SK-N-SH (cell line): ENCODE results near the gene SMIM41. TPM values are rescaled to one million over a fixed set of nuclear protein-coding genes. Genes with fewer than 3 reads are reported as not detected.
A peak's percentile ranks its signal among the peaks of the same experiment; 100 is the strongest.

ENCODE experiments used
- CTCF ChIA-PET: fragments of 300-600, 350-600 bp; formaldehyde crosslinking; extraction: SDS; loops from one replicate; lab custom pipeline; 2021; lab: Yijun Ruan, JAX
- POLR2A ChIA-PET: fragments of 350-600 bp; sonication (Branson Sonifier 250); formaldehyde crosslinking; extraction: SDS; loops from one replicate; lab custom pipeline; 2020; ENCODE audit warnings: antibody characterized with exemption, inconsistent platforms; lab: Yijun Ruan, JAX
- DNase-seq: peaks from one replicate; pipeline ENCODE4 v3.0.0; 2012
- H2AFZ ChIP-seq: fragments of 200-600 bp; sonication (generic); 2 replicates; pipeline ENCODE4 v1.8.1; 2016; ENCODE audit warnings: antibody characterized with exemption, mild to moderate bottlenecking, low read depth
- H3F3A ChIP-seq: fragments of 200-600 bp; sonication (generic); replicated peaks from 2 replicates; pipeline ENCODE3; 2016; ENCODE audit warnings: antibody characterized with exemption, mild to moderate bottlenecking; ENCODE audit not compliant: insufficient read depth
- H3K27ac ChIP-seq, 2 experiments: fragments of 200-500 bp in 1 of 2; fragments of 200-600 bp in 1 of 2; sonication (Bioruptor generic) in 1 of 2; sonication (generic), shearing (Covaris generic) in 1 of 2; 2 replicates each; pipeline versions ENCODE4 v1.5.1 to v1.6.1; 2014 to 2016; ENCODE audit warnings: low read depth in 2 of 2, inconsistent platforms in 1 of 2, low read length in 1 of 2, mild to moderate bottlenecking in 1 of 2, mixed read lengths in 1 of 2
- H3K27me3 ChIP-seq: fragments of 200-600 bp; sonication (generic), shearing (Covaris generic); 2 replicates; pipeline ENCODE4 v1.6.1; 2016; ENCODE audit warnings: mixed run types; ENCODE audit not compliant: insufficient read depth
- H3K36me3 ChIP-seq, 2 experiments: fragments of 200-500 bp in 1 of 2; fragments of 200-600 bp in 1 of 2; sonication (Bioruptor generic) in 1 of 2; sonication (generic) in 1 of 2; replicated peaks in 1 of 2; 2 replicates each; pipeline versions ENCODE3 to v1.5.1; 2014 to 2016; ENCODE audit warnings: low read length in 1 of 2, mild to moderate bottlenecking in 1 of 2; ENCODE audit not compliant: insufficient read depth in 2 of 2, control insufficient read depth in 1 of 2
- H3K4me1 ChIP-seq, 2 experiments: fragments of 200-500 bp in 1 of 2; fragments of 200-600 bp in 1 of 2; sonication (Bioruptor generic) in 1 of 2; sonication (generic), shearing (Covaris generic) in 1 of 2; 2 replicates each; pipeline versions ENCODE4 v1.5.1 to v1.6.1; 2014 to 2016; ENCODE audit warnings: low read depth in 1 of 2, low read length in 1 of 2, mixed run types in 1 of 2; ENCODE audit not compliant: insufficient read depth in 2 of 2, control insufficient read depth in 1 of 2
- H3K4me2 ChIP-seq: fragments of 200-600 bp; sonication (generic), shearing (Covaris generic); 2 replicates; pipeline ENCODE4 v1.6.1; 2017; ENCODE audit warnings: mixed run types
- H3K4me3 ChIP-seq, 2 experiments: fragments of 200-500 bp in 1 of 2; fragments of 200-600 bp in 1 of 2; sonication (Bioruptor generic) in 1 of 2; sonication (generic), shearing (Covaris generic) in 1 of 2; 2 replicates each; pipeline versions ENCODE4 v1.5.1 to v1.8.1; 2014 to 2016; ENCODE audit warnings: low read depth in 2 of 2, inconsistent platforms in 1 of 2, low read length in 1 of 2, mild to moderate bottlenecking in 1 of 2, mixed read lengths in 1 of 2, moderate library complexity in 1 of 2
- H3K79me2 ChIP-seq: fragments of 200-600 bp; sonication (generic); 2 replicates; pipeline ENCODE4 v1.8.1; 2017; ENCODE audit warnings: mild to moderate bottlenecking; ENCODE audit not compliant: insufficient read depth
- H3K9ac ChIP-seq: fragments of 200-600 bp; sonication (generic); 2 replicates; pipeline ENCODE4 v1.6.1; 2017; ENCODE audit warnings: mixed run types
- H3K9me2 ChIP-seq: fragments of 200-600 bp; sonication (generic); 2 replicates; pipeline ENCODE4 v1.6.1; 2017; ENCODE audit warnings: mixed run types
- H3K9me3 ChIP-seq: fragments of 200-600 bp; sonication (generic); 2 replicates; pipeline ENCODE4 v1.6.1; 2017; ENCODE audit warnings: mixed run types, mild to moderate bottlenecking, moderate library complexity
- H4K20me1 ChIP-seq: fragments of 200-600 bp; sonication (generic); 2 replicates; pipeline ENCODE4 v1.6.1; 2017; ENCODE audit warnings: mild to moderate bottlenecking, mixed run types; ENCODE audit not compliant: insufficient read depth
- CHD2 ChIP-seq: fragments of 150-350 bp; IDR thresholded peaks from 2 replicates; pipeline ENCODE4 v1.6.1; 2018; ENCODE audit warnings: low read length; ENCODE audit not compliant: partially characterized antibody
- CTCF ChIP-seq: fragments of 200-600 bp; sonication (generic); IDR thresholded peaks from 2 replicates; pipeline ENCODE4 v1.6.1; 2017; ENCODE audit warnings: antibody characterized with exemption, mild to moderate bottlenecking, moderate library complexity
- ELF1 ChIP-seq: IDR thresholded peaks from 2 replicates; pipeline ENCODE4 v1.4.0; 2012
- FOXJ3 ChIP-seq: sonication (generic); formaldehyde crosslinking; IDR thresholded peaks from 2 replicates; pipeline ENCODE4 v1.5.1; 2020; ENCODE audit warnings: mild to moderate bottlenecking, missing genetic modification reagents
- GABPA ChIP-seq: IDR thresholded peaks from 2 replicates; pipeline ENCODE4 v1.4.0; 2012; ENCODE audit warnings: low read depth, mild to moderate bottlenecking
- GATA2 ChIP-seq: sonication (generic); formaldehyde crosslinking; IDR thresholded peaks from 2 replicates; pipeline ENCODE4 v1.5.0; 2020; ENCODE audit warnings: mild to moderate bottlenecking, missing genetic modification reagents
- JUND ChIP-seq: IDR thresholded peaks from 2 replicates; pipeline ENCODE4 v1.4.0; 2012
- MAX ChIP-seq: IDR thresholded peaks from 2 replicates; pipeline ENCODE4 v1.4.0; 2012; ENCODE audit warnings: low read depth
- RAD21 ChIP-seq: IDR thresholded peaks from 2 replicates; pipeline ENCODE4 v1.6.1; 2012; ENCODE audit warnings: mild to moderate bottlenecking, low read length
- RCOR1 ChIP-seq: fragments of 150-350 bp; IDR thresholded peaks from 2 replicates; pipeline ENCODE4 v1.6.1; 2017; ENCODE audit warnings: antibody characterized with exemption, low read length
- RFX5 ChIP-seq: IDR thresholded peaks from 2 replicates; pipeline ENCODE4 v1.6.1; 2012; ENCODE audit warnings: mild to moderate bottlenecking, improper control_type of control experiment, low read length
- RXRA ChIP-seq: IDR thresholded peaks from 2 replicates; pipeline ENCODE4 v1.4.0; 2012; ENCODE audit warnings: low read depth, mild to moderate bottlenecking, borderline replicate concordance
- SIN3A ChIP-seq: IDR thresholded peaks from 2 replicates; pipeline ENCODE4 v1.6.1; 2012; ENCODE audit warnings: low read depth, mild to moderate bottlenecking, low read length, moderate library complexity, borderline replicate concordance
- TCF12 ChIP-seq: IDR thresholded peaks from 2 replicates; pipeline ENCODE4 v1.4.0; 2012
- TEAD4 ChIP-seq: IDR thresholded peaks from 2 replicates; pipeline ENCODE4 v1.4.0; 2012; ENCODE audit warnings: mild to moderate bottlenecking, borderline replicate concordance; ENCODE audit not compliant: insufficient read depth
- WGBS: methylation state at CpG from one replicate; pipeline ENCODE4 v1.1.6; 2017; ENCODE audit warnings: low lambda C conversion rate; 5-methylcytosine and 5-hydroxymethylcytosine counted together
- polyA plus RNA-seq, 3 experiments: library from polyadenylated mRNA; depleted of rRNA; stranded (reverse); fragments of >200 nt; gene quantifications; 2 replicates each; pipeline ENCODE4 v1.2.3, GENCODE V29; 2012
- TF ChIP-seq, protein P1 (sequence below): fragments of 150-350 bp; IDR thresholded peaks from 2 replicates; pipeline ENCODE4 v1.6.1; 2017; ENCODE audit warnings: antibody characterized with exemption, low read length, low read depth, borderline replicate concordance

SMIM41 gene
- polyA plus RNA-seq, 1 of the 3 experiments (the other 2 are of a cell fraction) = not detected

DNA sequence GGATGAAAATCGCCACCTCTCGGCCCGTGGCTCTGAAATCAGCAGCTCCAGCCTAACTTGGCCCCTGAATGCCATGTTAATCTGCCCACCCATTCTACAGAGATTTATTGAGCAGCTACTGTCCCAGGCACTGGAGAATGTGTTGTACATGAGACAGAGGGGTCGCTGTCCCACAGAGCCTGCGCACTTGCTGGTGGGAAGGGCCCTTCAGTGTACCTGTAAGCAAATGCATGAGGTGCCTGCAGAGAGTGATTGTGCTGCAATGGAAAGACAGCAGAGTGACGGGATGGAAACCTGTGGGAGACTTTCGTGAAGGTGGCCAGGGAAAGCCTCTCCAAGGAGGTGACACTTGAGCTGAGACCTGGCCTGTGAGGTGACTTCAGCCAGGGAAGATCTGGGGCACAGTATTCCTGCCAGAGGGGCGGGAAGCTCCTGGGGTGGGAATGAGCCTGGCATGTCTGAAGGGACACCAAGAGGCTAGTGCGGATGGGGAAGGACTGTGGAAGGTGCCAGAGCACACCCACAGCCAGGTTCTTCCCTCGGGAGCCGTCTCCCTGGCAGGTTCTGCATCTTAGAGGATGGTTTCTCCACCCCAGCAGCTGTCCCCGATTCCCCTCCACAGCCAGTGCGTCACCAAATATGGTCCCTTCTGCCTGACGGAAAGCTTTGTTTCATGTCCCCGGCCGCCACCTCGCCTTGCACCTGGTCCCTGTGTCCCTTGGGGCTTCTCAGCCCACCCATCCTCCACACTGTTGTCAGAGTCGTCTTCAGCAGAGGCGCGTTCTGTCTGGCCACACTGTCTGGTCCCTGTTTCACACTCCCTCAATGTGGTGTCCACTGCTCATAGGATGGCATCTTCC lies 8.7 kb downstream of the SMIM41 start:
- WGBS = 67% methylated on average over 14 of the region's 20 CpGs
- TF ChIP-seq CHD2 (no peak), TEAD4 (no peak), RAD21 (no peak), GABPA (no peak), JUND (no peak), MAX (no peak), RCOR1 (no peak), CTCF (no peak), TCF12 (no peak), GATA2 (no peak), RFX5 (no peak), FOXJ3 (CRISPR knock-in tag) (no peak), SIN3A (no peak)
- H3K4me2 ChIP-seq = no peak overlapping the region
- no peak overlapping the region for H3K27ac ChIP-seq
- no peaks in the 10 kb centered on the region for H3K36me3 ChIP-seq
- peaks cover 0 to 2% of the 10 kb centered on the region in 2 experiments; a peak in 1 of 4 replicates for H3K4me1 ChIP-seq
- no peak overlapping the region for H3K4me3 ChIP-seq
- H3K9me3 ChIP-seq = no peaks in the 10 kb centered on the region
- no peak overlapping the region for H2AFZ ChIP-seq
- H3K79me2 ChIP-seq = no peaks in the 10 kb centered on the region
- H3F3A ChIP-seq = no peaks in the 10 kb centered on the region
- no peak overlapping the region for H3K9ac ChIP-seq
- H3K27me3 ChIP-seq = peaks cover 30% of the 10 kb centered on the region
- DNase-seq = peak; percentile 14
- no peaks in the 10 kb centered on the region for H4K20me1 ChIP-seq
- no peaks in the 10 kb centered on the region for H3K9me2 ChIP-seq
- POLR2A ChIA-PET = no interaction called here
- CTCF ChIA-PET = interaction anchor here (1.2 to 24.8 kb wide), 5 partner anchors 18 to 95 kb away, joined by 3 to 949 read pairs (median 4); partner anchors contain the start of gene ATG101

DNA sequence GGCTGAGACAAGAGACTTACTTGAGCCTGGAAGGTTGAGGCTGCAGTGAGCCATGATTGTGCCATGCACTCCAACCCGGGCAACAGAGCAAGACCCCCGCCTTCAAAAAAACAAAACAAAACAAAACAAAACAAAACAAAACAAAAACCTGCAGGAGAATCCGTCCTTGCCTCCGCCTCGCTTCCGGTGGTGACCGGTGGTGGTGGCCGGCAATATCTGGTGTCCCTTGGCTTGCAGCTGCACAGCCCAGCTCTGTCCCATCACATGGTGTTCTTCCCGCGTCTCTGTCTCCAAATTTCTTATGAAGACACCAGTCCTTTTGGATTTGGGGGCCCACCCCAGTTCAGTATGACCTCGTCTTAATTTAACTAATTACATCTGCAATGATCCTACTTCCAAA lies 10.0 kb downstream of the SMIM41 start:
- Histone ChIP-seq H3K79me2 (no peaks in the 10 kb centered on the region), H3K4me3 (no peak overlapping the region)
- TF ChIP-seq ELF1 (no peak), TCF12 (no peak), GABPA (no peak), RXRA (no peak)
- TF ChIP-seq, protein P1, sequence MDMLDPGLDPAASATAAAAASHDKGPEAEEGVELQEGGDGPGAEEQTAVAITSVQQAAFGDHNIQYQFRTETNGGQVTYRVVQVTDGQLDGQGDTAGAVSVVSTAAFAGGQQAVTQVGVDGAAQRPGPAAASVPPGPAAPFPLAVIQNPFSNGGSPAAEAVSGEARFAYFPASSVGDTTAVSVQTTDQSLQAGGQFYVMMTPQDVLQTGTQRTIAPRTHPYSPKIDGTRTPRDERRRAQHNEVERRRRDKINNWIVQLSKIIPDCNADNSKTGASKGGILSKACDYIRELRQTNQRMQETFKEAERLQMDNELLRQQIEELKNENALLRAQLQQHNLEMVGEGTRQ = no peak
- TF ChIP-seq, all 33 proteins: peak for 0
- Histone ChIP-seq H3K4me1 (no peaks in the 10 kb centered on the region; a peak in 1 of 4 replicates), H3K9ac (no peak overlapping the region), H3K4me2 (no peak overlapping the region), H4K20me1 (no peaks in the 10 kb centered on the region), H3K36me3 (no peaks in the 10 kb centered on the region), H2AFZ (no peak overlapping the region), H3K27me3 (peaks cover 35% of the 10 kb centered on the region), H3K9me2 (no peaks in the 10 kb centered on the region), H3K27ac (no peak overlapping the region), H3K9me3 (no peaks in the 10 kb centered on the region), H3F3A (no peaks in the 10 kb centered on the region)
- POLR2A ChIA-PET = no interaction called here
- peak; percentile 6 for DNase-seq
- CTCF ChIA-PET = interaction anchor here (1.2 to 24.8 kb wide), 2 partner anchors 56 to 96 kb away, joined by 3 to 949 read pairs; no protein-coding TSS in a partner anchor
- 81% methylated on average over 11 of the region's 11 CpGs for WGBS
